Cardiac fibroblast (primary cell): ENCODE measurements around the gene MAGI1.

ENCODE experiments used
- DNase-seq, 2 donors: peaks; one replicate each; pipeline versions ENCODE4 v3.0.0 to v3.0.0-alpha.2; 2010; ENCODE audit warnings: low read depth in 2 of 2
- H3K4me3 ChIP-seq, 2 donors: replicated peaks in 1 of 2; 1 replicate in 1 of 2; 2 replicates in 1 of 2; pipeline ENCODE4 v1.5.1; 2011; ENCODE audit warnings: low read depth in 2 of 2, low read length in 2 of 2, mild to moderate bottlenecking in 2 of 2, moderate library complexity in 1 of 2
- TF ChIP-seq, protein P1 (sequence below): IDR thresholded peaks from one replicate; pipeline ENCODE4 v1.5.1; 2011; ENCODE audit warnings: low read depth, mild to moderate bottlenecking, low read length, inconsistent platforms

MAGI1 gene

GRCh38 chr3:65438096-65438495 lies 600.6 kb downstream of the MAGI1 start:
- no peak overlapping the region for H3K4me3 ChIP-seq
- no peak for DNase-seq
- TF ChIP-seq, protein P1, sequence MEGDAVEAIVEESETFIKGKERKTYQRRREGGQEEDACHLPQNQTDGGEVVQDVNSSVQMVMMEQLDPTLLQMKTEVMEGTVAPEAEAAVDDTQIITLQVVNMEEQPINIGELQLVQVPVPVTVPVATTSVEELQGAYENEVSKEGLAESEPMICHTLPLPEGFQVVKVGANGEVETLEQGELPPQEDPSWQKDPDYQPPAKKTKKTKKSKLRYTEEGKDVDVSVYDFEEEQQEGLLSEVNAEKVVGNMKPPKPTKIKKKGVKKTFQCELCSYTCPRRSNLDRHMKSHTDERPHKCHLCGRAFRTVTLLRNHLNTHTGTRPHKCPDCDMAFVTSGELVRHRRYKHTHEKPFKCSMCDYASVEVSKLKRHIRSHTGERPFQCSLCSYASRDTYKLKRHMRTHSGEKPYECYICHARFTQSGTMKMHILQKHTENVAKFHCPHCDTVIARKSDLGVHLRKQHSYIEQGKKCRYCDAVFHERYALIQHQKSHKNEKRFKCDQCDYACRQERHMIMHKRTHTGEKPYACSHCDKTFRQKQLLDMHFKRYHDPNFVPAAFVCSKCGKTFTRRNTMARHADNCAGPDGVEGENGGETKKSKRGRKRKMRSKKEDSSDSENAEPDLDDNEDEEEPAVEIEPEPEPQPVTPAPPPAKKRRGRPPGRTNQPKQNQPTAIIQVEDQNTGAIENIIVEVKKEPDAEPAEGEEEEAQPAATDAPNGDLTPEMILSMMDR, result no peak

GRCh38 chr3:65436580-65436979 lies 602.1 kb downstream of the MAGI1 start:
- DNase-seq, result peak; percentile 10 to 16
- no peak overlapping the region for H3K4me3 ChIP-seq
- TF ChIP-seq, protein P1, result peak; percentile 30

DNA sequence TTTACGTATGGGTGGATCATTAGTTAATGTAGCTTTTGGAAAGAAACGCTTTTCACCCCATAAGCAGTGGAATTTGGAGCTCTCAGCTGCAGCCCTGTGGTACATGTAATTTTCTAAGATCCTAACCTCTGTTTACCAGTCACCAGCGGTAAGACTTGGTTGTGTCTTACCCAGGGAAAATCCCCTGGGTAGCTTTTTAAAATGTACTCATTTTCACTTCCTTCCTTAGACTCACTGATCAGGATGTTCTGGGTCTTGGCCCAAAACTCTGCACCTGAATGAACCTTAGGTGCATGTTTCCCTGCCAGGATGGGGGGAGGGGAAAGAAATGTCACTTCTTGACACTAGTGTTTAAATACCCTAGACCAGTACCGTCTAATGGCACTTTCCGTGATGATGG lies 605.2 kb downstream of the MAGI1 start:
- DNase-seq, result no peak
- TF ChIP-seq, protein P1, result no peak
- H3K4me3 ChIP-seq, result no peak overlapping the region

GRCh38 chr3:65432388-65433003 lies 606.2 kb downstream of the MAGI1 start:
- no peak overlapping the region for H3K4me3 ChIP-seq
- no peak for DNase-seq
- TF ChIP-seq, protein P1, result no peak

DNA sequence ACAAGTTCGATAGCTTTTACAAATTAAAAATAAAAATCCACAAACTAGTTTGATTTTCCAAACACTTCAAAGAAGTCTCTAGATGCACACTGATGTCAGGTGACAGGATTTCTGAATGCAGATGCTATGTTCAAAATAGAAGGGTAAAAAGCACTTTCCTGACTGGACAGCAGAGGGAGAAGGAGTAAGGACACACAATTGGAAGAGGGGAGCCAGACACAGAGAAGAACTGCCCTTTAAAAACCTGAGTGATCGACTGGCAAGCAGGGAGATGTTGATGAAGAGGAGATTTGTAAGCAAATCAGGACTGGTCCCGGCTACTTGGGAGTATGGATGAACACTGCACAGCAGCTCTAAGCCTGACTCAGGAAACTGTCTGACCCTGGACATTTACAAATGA lies 612.8 kb downstream of the MAGI1 start:
- DNase-seq, result peak; percentile 25 to 35
- no peak overlapping the region for H3K4me3 ChIP-seq
- TF ChIP-seq, protein P1, result peak; percentile 53

DNA sequence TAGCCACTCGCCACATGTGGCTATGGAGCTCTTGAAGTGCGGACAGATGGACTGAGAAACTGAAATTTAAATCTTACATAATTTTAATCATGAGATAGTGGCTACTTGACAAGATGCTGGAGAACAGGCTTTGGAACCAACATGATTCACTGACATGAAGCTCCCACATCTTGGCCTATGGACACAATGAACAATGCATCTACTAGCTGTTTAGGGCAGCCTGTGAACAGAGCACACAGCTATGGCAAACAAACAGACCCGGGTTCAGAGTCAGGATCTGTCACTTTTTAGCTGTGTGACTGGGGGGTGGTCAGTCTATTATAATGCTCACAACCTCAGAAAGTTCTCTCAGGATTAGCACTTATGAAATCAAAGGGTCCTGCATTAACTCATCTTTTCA lies 616.6 kb downstream of the MAGI1 start:
- TF ChIP-seq, protein P1, result no peak
- no peak overlapping the region for H3K4me3 ChIP-seq
- no peak for DNase-seq

DNA sequence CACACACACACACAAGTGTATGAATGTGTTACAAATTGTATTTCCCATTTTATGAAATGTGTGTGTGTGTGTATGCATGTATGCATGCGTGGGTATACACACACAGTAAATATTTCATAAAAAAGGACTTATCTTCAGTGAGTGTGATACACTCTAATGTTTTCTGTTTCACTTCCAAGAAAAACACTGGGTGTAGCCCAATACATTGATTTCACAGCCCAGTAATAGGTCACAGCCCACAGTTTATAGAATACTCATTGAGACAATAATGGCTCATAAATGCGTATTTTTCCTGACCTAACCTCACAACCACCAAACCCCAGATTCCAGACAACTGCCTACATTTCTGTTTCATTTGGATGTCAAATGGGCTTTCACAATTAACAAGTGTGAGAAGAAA lies 619.5 kb downstream of the MAGI1 start:
- TF ChIP-seq, protein P1, result no peak
- no peak for DNase-seq
- H3K4me3 ChIP-seq, result no peak overlapping the region
